HepG2 (cell line): ENCODE results near the gene ZNF548. TPM values are rescaled to one million over a fixed set of nuclear protein-coding genes. Genes with fewer than 3 reads are reported as not detected.

ENCODE experiments used
- ATAC-seq: fragments of 200-7000 bp; cut with Tn5 transposase; 3 replicates; pipeline ENCODE4 v1.9.1; 2020; ENCODE audit warnings: mild to moderate bottlenecking, moderate library complexity
- BruUV-seq: library from RNA; stranded (reverse); fragments of 400-500 nt; replicated peaks from 2 replicates; lab custom pipeline; 2021; lab: Mats Ljungman, UMichigan
- CTCF ChIA-PET: fragments of 300-600 bp; formaldehyde crosslinking; extraction: SDS; loops from one replicate; lab custom pipeline; 2021; ENCODE audit warnings: low total read pairs, inconsistent platforms, low intra/inter-chr PET ratio; lab: Yijun Ruan, JAX
- POLR2A ChIA-PET: fragments of 350-600 bp; sonication (Branson Sonifier 250); formaldehyde crosslinking; loops from one replicate; lab custom pipeline; 2020; ENCODE audit warnings: antibody characterized with exemption, inconsistent platforms; lab: Yijun Ruan, JAX
- DNase-seq: peaks from one replicate; pipeline ENCODE4 v3.0.0-alpha.2; 2015; ENCODE audit warnings: low spot score
- FAIRE-seq: peaks from 3 replicates; lab custom pipeline; 2011; peaks lifted over from hg19 to GRCh38; lab: Jason Lieb, UNC
- H2AFZ ChIP-seq: one replicate; pipeline ENCODE4 v1.6.1; 2011; ENCODE audit warnings: low read length, inconsistent platforms
- H3K27ac ChIP-seq: fragments of 300-600 bp; 3 replicates; pipeline ENCODE4 v1.8.0; 2011; ENCODE audit warnings: mixed run types, mild to moderate bottlenecking, mixed read lengths, low read length, inconsistent platforms; ENCODE audit not compliant: insufficient read depth; ENCODE audit errors: extremely low read length
- H3K27me3 ChIP-seq, 2 experiments: fragments of 200-600 bp in 1 of 2; 2 replicates in 1 of 2; 3 replicates in 1 of 2; pipeline versions ENCODE4 v1.6.0 to v1.8.0; 2011; ENCODE audit warnings: low read length in 2 of 2, mild to moderate bottlenecking in 2 of 2, moderate library complexity in 2 of 2, inconsistent platforms in 1 of 2; ENCODE audit not compliant: insufficient read depth in 2 of 2, control insufficient read depth in 1 of 2
- H3K36me3 ChIP-seq, 2 experiments: fragments of 200-600 bp in 1 of 2; replicated peaks in 1 of 2; 2 replicates in 1 of 2; 3 replicates in 1 of 2; pipeline versions ENCODE4 v1.5.1 to v1.8.0; 2011; ENCODE audit warnings: low read length in 2 of 2, inconsistent platforms in 1 of 2; ENCODE audit not compliant: insufficient read depth in 2 of 2, control insufficient read depth in 1 of 2
- H3K4me1 ChIP-seq: 2 replicates; pipeline ENCODE4 v1.5.1; 2012; ENCODE audit warnings: low read length, inconsistent platforms; ENCODE audit not compliant: insufficient read depth
- H3K4me2 ChIP-seq: 2 replicates; pipeline ENCODE4 v1.6.0; 2011; ENCODE audit warnings: low read depth, low read length, inconsistent platforms
- H3K4me3 ChIP-seq, 3 experiments: fragments of 200-600 bp in 1 of 3; sonication (generic), shearing (Covaris generic) in 1 of 3; replicated peaks in 1 of 3; 2 replicates each; pipeline ENCODE4 v1.5.1; 2011 to 2016; ENCODE audit warnings: low read length in 3 of 3, inconsistent platforms in 2 of 3, low read depth in 2 of 3, mild to moderate bottlenecking in 2 of 3, control low read depth in 1 of 3, mixed read lengths in 1 of 3; ENCODE audit not compliant: insufficient read depth in 1 of 3
- H3K79me2 ChIP-seq: one replicate; pipeline ENCODE4 v1.6.1; 2011; ENCODE audit warnings: low read length, inconsistent platforms; ENCODE audit not compliant: insufficient read depth
- H3K9ac ChIP-seq: 2 replicates; pipeline ENCODE4 v1.6.0; 2011; ENCODE audit warnings: mild to moderate bottlenecking, low read depth, low read length, inconsistent platforms; ENCODE audit not compliant: insufficient read depth
- H3K9me3 ChIP-seq: 2 replicates; pipeline ENCODE4 v1.5.1; 2012; ENCODE audit warnings: mild to moderate bottlenecking, low read length
- H4K20me1 ChIP-seq: 2 replicates; pipeline ENCODE4 v1.6.0; 2011; ENCODE audit warnings: inconsistent platforms, mild to moderate bottlenecking, low read length, moderate library complexity; ENCODE audit not compliant: insufficient read depth
- CCDC6 ChIP-seq: sonication (generic); formaldehyde crosslinking; IDR thresholded peaks from 2 replicates; pipeline ENCODE4 v1.8.1; 2022; ENCODE audit warnings: mild to moderate bottlenecking, missing genetic modification reagents, moderate library complexity
- CHD2 ChIP-seq: IDR thresholded peaks from 2 replicates; pipeline ENCODE4 v1.6.1; 2011; ENCODE audit warnings: low read depth, low read length, improper control_type of control experiment
- DDIT3 ChIP-seq: sonication (generic); formaldehyde crosslinking; IDR thresholded peaks from 2 replicates; pipeline ENCODE4 v1.4.0; 2020; ENCODE audit warnings: mild to moderate bottlenecking, missing genetic modification reagents
- DZIP1 ChIP-seq: sonication (generic); formaldehyde crosslinking; IDR thresholded peaks from 2 replicates; pipeline ENCODE4 v1.5.0; 2020; ENCODE audit warnings: mild to moderate bottlenecking, missing genetic modification reagents
- FIP1L1 ChIP-seq: fragments of 200-400 bp; formaldehyde crosslinking; IDR thresholded peaks from 2 replicates; pipeline ENCODE4 v1.6.1; 2018; ENCODE audit warnings: low read depth, mild to moderate bottlenecking, low read length, moderate library complexity, borderline replicate concordance; ENCODE audit not compliant: insufficient read depth
- FOSL1 ChIP-seq: sonication (generic); formaldehyde crosslinking; IDR thresholded peaks from 2 replicates; pipeline ENCODE4 v1.9.0; 2021; ENCODE audit warnings: missing genetic modification reagents, borderline replicate concordance
- HOMEZ ChIP-seq: IDR thresholded peaks from 2 replicates; pipeline ENCODE4 v1.6.1; 2016; ENCODE audit warnings: low read depth
- MIER2 ChIP-seq: IDR thresholded peaks from 2 replicates; pipeline ENCODE4 v1.6.1; 2016; ENCODE audit warnings: missing biosample characterization, missing genetic modification reagents
- NFIC ChIP-seq: IDR thresholded peaks from 2 replicates; pipeline ENCODE4 v1.6.1; 2012; ENCODE audit warnings: mild to moderate bottlenecking, low read length, inconsistent platforms
- ZNF205 ChIP-seq: IDR thresholded peaks from 2 replicates; pipeline ENCODE4 v1.6.1; 2018; ENCODE audit warnings: missing biosample characterization, missing genetic modification reagents
- ZNF350 ChIP-seq: sonication (generic); formaldehyde crosslinking; IDR thresholded peaks from 2 replicates; pipeline ENCODE4 v1.4.0; 2020; ENCODE audit warnings: mild to moderate bottlenecking, low read depth, missing genetic modification reagents, borderline replicate concordance
- WGBS: methylation state at CpG from one replicate; pipeline ENCODE4 v1.1.6; 2017; ENCODE audit warnings: low lambda C conversion rate; 5-methylcytosine and 5-hydroxymethylcytosine counted together
- in situ Hi-C: cut with HindIII; loops from 2 replicates; pipeline ENCODE4 v1.10.0; 2017; ENCODE audit warnings: low pct_unique_long_range_greater_than_20kb; ENCODE audit not compliant: extremely low pct_ligation_motif_present
- intact Hi-C: fragments of 100-400 bp; cut with micrococcal nuclease; formaldehyde crosslinking; loops from one replicate; pipeline ENCODE4 v1.10.0; 2022; ENCODE audit not compliant: unreplicated experiment
- polyA plus RNA-seq, 8 experiments: library from polyadenylated mRNA; depleted of rRNA in 3 of 8; stranded (reverse) in 7 of 8; unstranded in 1 of 8; fragments of >200 nt; fragmentation: Illumina TruSeq in 4 of 8; extraction: Trizol in 4 of 8; gene quantifications; 2 replicates each; pipeline versions ENCODE4 v1.2.1 to v1.2.3, GENCODE V29; 2011 to 2016; ENCODE audit warnings: low read depth in 4 of 8, missing spikeins in 1 of 8, mixed read lengths in 1 of 8; ENCODE audit not compliant: insufficient read depth in 1 of 8
- total RNA-seq, 5 experiments: library from RNA; depleted of rRNA; stranded (reverse); fragments of >200 nt; fragmentation: Illumina TruSeq; extraction: Trizol; gene quantifications; 2 replicates each; pipeline ENCODE4 v1.2.3, GENCODE V29; 2016; ENCODE audit warnings: low read depth in 1 of 5
- TF ChIP-seq, protein P1 (sequence below): sonication (generic); formaldehyde crosslinking; IDR thresholded peaks from 2 replicates; pipeline ENCODE4 v1.4.0; 2020; ENCODE audit warnings: missing genetic modification reagents

ZNF548 gene
- total and polyA plus RNA-seq, 2 of the 13 experiments (the other 11 are each of a cell fraction or from before 2014, with no cell fraction given): 19.6 to 24.9 TPM

GRCh38 chr19:57437931-57438330, 48.3 kb downstream of the ZNF548 start:
- FAIRE-seq (no peak), ATAC-seq (no peak), DNase-seq (no peak)
- TF ChIP-seq MIER2: no peak
- TF ChIP-seq, protein P1, sequence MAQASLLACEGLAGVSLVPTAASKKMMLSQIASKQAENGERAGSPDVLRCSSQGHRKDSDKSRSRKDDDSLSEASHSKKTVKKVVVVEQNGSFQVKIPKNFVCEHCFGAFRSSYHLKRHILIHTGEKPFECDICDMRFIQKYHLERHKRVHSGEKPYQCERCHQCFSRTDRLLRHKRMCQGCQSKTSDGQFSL (CRISPR knock-in tag): no peak
- TF ChIP-seq FIP1L1: no peak
- no peak for TF ChIP-seq FOSL1 (CRISPR knock-in tag)
- no peak overlapping the region for H3K9ac ChIP-seq
- CTCF ChIA-PET: no interaction called here
- in situ Hi-C loops: no loop called here
- H3K27me3 ChIP-seq: no peaks in the 10 kb centered on the region; a peak in 1 of 5 replicates
- H3K4me1 ChIP-seq: peaks cover 22% of the 10 kb centered on the region
- H2AFZ ChIP-seq: no peak overlapping the region
- BruUV-seq: no TSS peak
- H3K79me2 ChIP-seq: peaks cover 56% of the 10 kb centered on the region
- H3K4me3 ChIP-seq: no peak overlapping the region
- H3K27ac ChIP-seq: no peak overlapping the region
- H3K9me3 ChIP-seq: no peaks in the 10 kb centered on the region
- peaks cover 4% of the 10 kb centered on the region; the same call in 1 of the 2 replicates for H4K20me1 ChIP-seq
- 96% methylated on average over 4 of the region's 4 CpGs for WGBS
- H3K36me3 ChIP-seq: peaks cover 6 to 22% of the 10 kb centered on the region in 2 experiments
- POLR2A ChIA-PET: no interaction called here
- intact Hi-C loops: no loop called here
- no peak overlapping the region for H3K4me2 ChIP-seq

DNA sequence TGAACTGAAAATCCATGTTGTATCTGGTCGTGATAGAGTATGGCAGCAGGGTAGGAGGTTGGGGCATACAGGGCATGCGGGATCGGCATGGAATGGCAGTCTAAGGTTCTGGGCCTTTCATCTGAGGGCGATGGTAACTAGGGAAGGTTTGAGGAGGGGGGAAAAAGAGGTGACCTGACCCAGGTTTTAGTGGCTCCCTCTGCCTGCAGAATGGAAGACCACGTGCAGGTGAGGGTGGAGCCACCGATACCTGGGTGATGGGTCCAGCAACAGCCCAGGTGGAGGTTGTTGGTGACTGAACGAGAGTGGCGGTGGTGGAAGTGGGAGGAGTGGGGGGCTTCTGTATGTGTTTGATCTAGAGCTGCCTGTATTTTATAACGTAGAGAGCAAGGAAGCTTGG, 49.3 kb downstream of the ZNF548 start:
- H3K36me3 ChIP-seq: peaks cover 16 to 32% of the 10 kb centered on the region in 2 experiments
- WGBS: 99% methylated on average over 9 of the region's 9 CpGs
- FAIRE-seq: no peak
- TF ChIP-seq ZNF205 (CRISPR knock-in tag): no peak
- TF ChIP-seq NFIC: no peak
- no peak for TF ChIP-seq CHD2
- no peak for TF ChIP-seq CCDC6
- no peak for TF ChIP-seq DDIT3
- TF ChIP-seq ZNF350: no peak
- no peak for TF ChIP-seq DZIP1 (CRISPR knock-in tag)
- TF ChIP-seq, protein P1 (CRISPR knock-in tag): no peak
- TF ChIP-seq HOMEZ: no peak

More for the DNA sequence above, 49.3 kb downstream of the ZNF548 start:
- no peak overlapping the region for H3K4me2 ChIP-seq
- no peak overlapping the region for H3K27ac ChIP-seq
- H3K9me3 ChIP-seq: no peaks in the 10 kb centered on the region
- in situ Hi-C loops (no loop called here), intact Hi-C loops (no loop called here)
- POLR2A ChIA-PET: no interaction called here
- ATAC-seq (no peak), DNase-seq (no peak)
- no peaks in the 10 kb centered on the region; a peak in 1 of 5 replicates for H3K27me3 ChIP-seq
- H4K20me1 ChIP-seq: peaks cover 4% of the 10 kb centered on the region; the same call in 1 of the 2 replicates
- H2AFZ ChIP-seq: no peak overlapping the region
- peaks cover 18% of the 10 kb centered on the region for H3K4me1 ChIP-seq
- H3K4me3 ChIP-seq: no peak overlapping the region
- no TSS peak for BruUV-seq
- H3K79me2 ChIP-seq: peaks cover 56% of the 10 kb centered on the region
- CTCF ChIA-PET: no interaction called here
- H3K9ac ChIP-seq: no peak overlapping the region
